Esophagus (tissue), 2 donors: Measurements from ENCODE around the gene SLC12A5. TPM values are rescaled to one million over a fixed set of nuclear protein-coding genes. Genes with fewer than 3 reads are reported as not detected.

Experiments used
- H3K27ac ChIP-seq, 2 donors: one replicate each; pipeline ENCODE4 v1.5.1; 2013; ENCODE audit warnings: low read depth in 2 of 2, mild to moderate bottlenecking in 2 of 2, inconsistent platforms in 1 of 2, low read length in 1 of 2, moderate library complexity in 1 of 2
- H3K27me3 ChIP-seq, 2 donors: one replicate each; pipeline ENCODE4 v1.6.1; 2013; ENCODE audit warnings: low read length in 2 of 2, control low read depth in 1 of 2, mild to moderate bottlenecking in 1 of 2; ENCODE audit not compliant: insufficient read depth in 2 of 2, control insufficient read depth in 1 of 2
- H3K36me3 ChIP-seq, 2 donors: one replicate each; pipeline ENCODE4 v1.6.1; 2013; ENCODE audit warnings: low read length in 1 of 2; ENCODE audit not compliant: control insufficient read depth in 2 of 2, insufficient read depth in 2 of 2
- H3K4me1 ChIP-seq, 2 donors: one replicate each; pipeline ENCODE4 v1.6.1; 2013; ENCODE audit warnings: low read length in 1 of 2; ENCODE audit not compliant: control insufficient read depth in 2 of 2, insufficient read depth in 2 of 2
- H3K4me3 ChIP-seq, 2 donors: one replicate each; pipeline ENCODE4 v1.5.1; 2013; ENCODE audit warnings: low read length in 2 of 2, mild to moderate bottlenecking in 2 of 2, low read depth in 1 of 2, moderate library complexity in 1 of 2
- H3K9me3 ChIP-seq, 2 donors: one replicate each; pipeline ENCODE4 v1.6.1; 2013; ENCODE audit warnings: mild to moderate bottlenecking in 2 of 2, low read depth in 1 of 2, low read length in 1 of 2, moderate library complexity in 1 of 2; ENCODE audit not compliant: control insufficient read depth in 2 of 2, insufficient read depth in 1 of 2
- WGBS, 2 donors: extraction: QIAGEN DNeasy Blood & Tissue Kit; methylation state at CpG; one replicate each; pipeline ENCODE4 v1.1.7; 2013; 5-methylcytosine and 5-hydroxymethylcytosine counted together
- polyA plus RNA-seq, 2 donors: library from polyadenylated mRNA; stranded (reverse); fragments of 200-250 nt; gene quantifications; one replicate each; pipeline ENCODE4 v1.2.3, GENCODE V29; 2013
- donor health status: healthy with polysubstance abuse.
- donor health status: Bipolar disorder and iron deficiency.

The SLC12A5 gene
- polyA plus RNA-seq, 2 donors: 0.25 to 0.77 TPM

- WGBS, 2 donors: 97 to 98% methylated on average over 9 of the region's 9 CpGs
- no peaks in the 10 kb centered on the region for H3K9me3 ChIP-seq
- no peaks in the 10 kb centered on the region for H3K27me3 ChIP-seq
- peaks cover 0 to 2% of the 10 kb centered on the region in 2 donors for H3K4me1 ChIP-seq
- H3K27ac ChIP-seq: no peak overlapping the region
- no peak overlapping the region for H3K4me3 ChIP-seq
- H3K36me3 ChIP-seq: peaks cover 47 to 53% of the 10 kb centered on the region in 2 donors
Measured at GRCh38 chr20:46065006-46065405, 36.0 kb downstream of the SLC12A5 start.

GRCh38 chr20:46065691-46066090, 36.7 kb downstream of the SLC12A5 start:
- Histone ChIP-seq H3K9me3 (no peaks in the 10 kb centered on the region), H3K27ac (no peak overlapping the region), H3K36me3 (peaks cover 47 to 54% of the 10 kb centered on the region in 2 donors), H3K4me1 (peaks cover 0 to 2% of the 10 kb centered on the region in 2 donors), H3K4me3 (no peak overlapping the region), H3K27me3 (no peaks in the 10 kb centered on the region)
- WGBS, 2 donors: 96% methylated on average over 3 of the region's 3 CpGs

GRCh38 chr20:46070215-46070900, 41.3 kb downstream of the SLC12A5 start:
- 95% methylated on average over 20 of the region's 20 CpGs for WGBS, 2 donors
- Histone ChIP-seq H3K4me1 (no peaks in the 10 kb centered on the region), H3K4me3 (no peak overlapping the region), H3K27ac (no peak overlapping the region), H3K9me3 (no peaks in the 10 kb centered on the region), H3K36me3 (peaks cover 14 to 23% of the 10 kb centered on the region in 2 donors), H3K27me3 (no peaks in the 10 kb centered on the region)

GRCh38 chr20:46071573-46071972, 42.6 kb downstream of the SLC12A5 start:
- H3K36me3 ChIP-seq: peaks cover 15 to 17% of the 10 kb centered on the region in 2 donors

GRCh38 chr20:46073024-46073423, 44.0 kb downstream of the SLC12A5 start:
- WGBS, 2 donors: 88 to 95% methylated on average over 4 of the region's 4 CpGs

More at GRCh38 chr20:46071573-46071972, 42.6 kb downstream of the SLC12A5 start:
- WGBS, 2 donors: 77% methylated on average over 3 of the region's 3 CpGs
- no peaks in the 10 kb centered on the region for H3K4me1 ChIP-seq
- no peak overlapping the region for H3K4me3 ChIP-seq
- no peaks in the 10 kb centered on the region for H3K27me3 ChIP-seq
- H3K9me3 ChIP-seq: no peaks in the 10 kb centered on the region
- H3K27ac ChIP-seq: no peak overlapping the region

GRCh38 chr20:46073443-46073842, 44.4 kb downstream of the SLC12A5 start:
- Histone ChIP-seq H3K9me3 (no peaks in the 10 kb centered on the region), H3K4me1 (no peaks in the 10 kb centered on the region), H3K36me3 (peaks cover 11 to 15% of the 10 kb centered on the region in 2 donors), H3K27ac (no peak overlapping the region), H3K4me3 (no peak overlapping the region), H3K27me3 (no peaks in the 10 kb centered on the region)
- 57 to 72% methylated on average over 3 of the region's 3 CpGs for WGBS, 2 donors

More at GRCh38 chr20:46073024-46073423, 44.0 kb downstream of the SLC12A5 start:
- Histone ChIP-seq H3K27me3 (no peaks in the 10 kb centered on the region), H3K27ac (no peak overlapping the region), H3K9me3 (no peaks in the 10 kb centered on the region), H3K4me1 (no peaks in the 10 kb centered on the region), H3K4me3 (no peak overlapping the region), H3K36me3 (peaks cover 10 to 15% of the 10 kb centered on the region in 2 donors)

GRCh38 chr20:46074006-46074405, 45.0 kb downstream of the SLC12A5 start:
- H3K4me1 ChIP-seq: no peaks in the 10 kb centered on the region
- no peaks in the 10 kb centered on the region for H3K9me3 ChIP-seq
- peaks cover 12 to 19% of the 10 kb centered on the region in 2 donors for H3K36me3 ChIP-seq
- H3K27me3 ChIP-seq: no peaks in the 10 kb centered on the region
- 63 to 79% methylated on average over 3 of the region's 3 CpGs for WGBS, 2 donors
- H3K27ac ChIP-seq: no peak overlapping the region
- no peak overlapping the region for H3K4me3 ChIP-seq

GRCh38 chr20:46076806-46077205, 47.8 kb downstream of the SLC12A5 start:
- 88 to 95% methylated on average over 7 of the region's 7 CpGs for WGBS, 2 donors
- no peaks in the 10 kb centered on the region for H3K4me1 ChIP-seq
- no peak overlapping the region for H3K27ac ChIP-seq
- H3K4me3 ChIP-seq: no peak overlapping the region
- H3K36me3 ChIP-seq: peaks cover 14 to 15% of the 10 kb centered on the region in 2 donors
- no peaks in the 10 kb centered on the region for H3K27me3 ChIP-seq
- H3K9me3 ChIP-seq: no peaks in the 10 kb centered on the region

- Histone ChIP-seq H3K36me3 (peaks cover 14 to 15% of the 10 kb centered on the region in 2 donors), H3K4me1 (no peaks in the 10 kb centered on the region)
- 95% methylated on average over 8 of the region's 8 CpGs for WGBS, 2 donors
Measured at GRCh38 chr20:46077642-46078305, 48.8 kb downstream of the SLC12A5 start.

More at GRCh38 chr20:46077642-46078305, 48.8 kb downstream of the SLC12A5 start:
- H3K27ac ChIP-seq: no peak overlapping the region
- H3K27me3 ChIP-seq: no peaks in the 10 kb centered on the region
- H3K9me3 ChIP-seq: no peaks in the 10 kb centered on the region
- no peak overlapping the region for H3K4me3 ChIP-seq
